Activated CD8-positive, alpha-beta memory T cell treated with anti-CD3 and anti-CD28 coated beads for 36 hours (primary cell): ENCODE results near the gene OAF. TPM values are rescaled to one million over a fixed set of nuclear protein-coding genes. Genes with fewer than 3 reads are reported as not detected.

ENCODE experiments used
- CTCF ChIA-PET: fragments of 350-600 bp; sonication (Branson Sonifier 250); formaldehyde crosslinking; loops from one replicate; lab custom pipeline; 2021; ENCODE audit warnings: antibody characterized with exemption; lab: Charles Lee
- POLR2A ChIA-PET: fragments of 350-600 bp; sonication (Branson Sonifier 250); formaldehyde crosslinking; loops from one replicate; lab custom pipeline; 2021; ENCODE audit warnings: antibody characterized with exemption; lab: Charles Lee
- total RNA-seq, 2 experiments: library from RNA; stranded (reverse); gene quantifications; one replicate each; pipeline ENCODE4 v1.2.3, GENCODE V29; 2021

The OAF gene
- total RNA-seq, 2 experiments from 2014 or later, result 3.6 to 4.8 TPM

DNA sequence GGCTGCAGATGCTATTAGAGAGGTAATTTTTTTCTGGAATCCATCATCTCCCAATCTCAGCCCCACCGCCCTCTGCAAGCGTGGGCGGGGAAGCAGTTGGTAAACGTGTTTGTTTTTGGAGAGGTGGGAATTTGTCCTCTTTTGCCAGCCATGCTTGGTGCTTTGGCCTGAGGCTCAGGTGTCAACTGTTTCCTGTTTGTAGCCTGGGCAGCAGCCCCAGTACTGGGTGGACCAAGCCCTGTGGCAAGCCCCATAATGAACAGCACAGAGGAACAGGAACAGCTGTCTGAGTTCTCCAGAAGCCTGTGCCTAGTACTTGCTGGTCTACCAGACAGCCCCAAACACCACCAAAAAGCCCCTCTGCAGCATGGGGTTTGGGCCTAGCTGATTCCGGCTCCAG lies 68.7 kb downstream of the OAF start:
- CTCF ChIA-PET, result no interaction called here
- POLR2A ChIA-PET, result no interaction called here

Other genes with a start within 250 kb of the OAF start
- not detected for gene TRIM29, start 72.9 kb upstream of the OAF start, total RNA-seq
- not detected for gene POU2F3, start 29.1 kb downstream of the OAF start, total RNA-seq
- gene TLCD5, start 114.3 kb downstream of the OAF start, total RNA-seq, result 1 to 10 TPM; 2.0 to 2.5 TPM
- 10 to 100 TPM; 31.0 to 31.7 TPM for gene ARHGEF12, start 125.4 kb downstream of the OAF start, total RNA-seq